CD4-positive, alpha-beta T cell treated with Interleukin-15 for 1 hour (primary cell): ENCODE data around the gene RAP2B.

ENCODE experiments used
- DNase-seq: peaks from one replicate; pipeline ENCODE4 v3.0.0-alpha.2; 2020

The RAP2B gene

DNA sequence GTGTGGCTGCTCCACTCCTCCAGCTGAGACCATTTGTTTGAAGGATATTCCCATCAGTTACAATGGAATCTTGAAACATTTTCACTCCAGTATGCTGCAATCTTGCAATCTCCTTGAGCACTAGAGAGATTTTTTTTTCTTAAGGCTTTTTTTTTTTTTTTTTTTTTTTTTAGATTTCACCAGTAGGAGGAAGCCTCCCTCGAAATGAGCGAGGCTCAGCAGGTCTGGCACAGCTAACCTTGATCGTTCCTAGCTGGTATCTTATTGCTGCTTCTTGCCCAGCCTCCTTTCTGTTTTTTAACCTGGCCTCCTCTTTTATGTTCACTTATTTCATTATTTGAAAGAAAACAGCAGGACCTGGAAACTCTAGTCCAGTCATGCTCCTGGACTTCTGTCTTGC lies 48.1 kb downstream of the RAP2B start:
- peak; percentile 35 for DNase-seq

DNA sequence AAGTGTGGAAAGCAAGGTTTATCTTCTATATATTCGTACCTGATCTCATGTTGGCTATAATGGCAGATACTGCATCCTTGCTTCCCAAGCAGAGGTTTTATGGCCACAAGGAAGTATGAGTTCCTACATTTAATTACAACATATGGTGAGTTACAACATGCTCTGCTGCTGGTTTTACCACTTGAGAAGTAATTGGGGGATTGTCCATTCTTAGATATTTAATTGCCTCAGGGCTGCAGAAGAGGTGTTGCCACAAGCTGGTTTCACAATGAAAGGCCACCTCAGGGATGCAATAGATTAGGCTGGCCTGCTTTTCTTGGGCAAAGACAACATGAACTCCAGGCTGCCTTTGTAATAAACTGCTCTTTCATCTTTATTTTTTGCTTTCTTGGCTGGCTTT lies 48.6 kb downstream of the RAP2B start:
- DNase-seq = no peak

DNA sequence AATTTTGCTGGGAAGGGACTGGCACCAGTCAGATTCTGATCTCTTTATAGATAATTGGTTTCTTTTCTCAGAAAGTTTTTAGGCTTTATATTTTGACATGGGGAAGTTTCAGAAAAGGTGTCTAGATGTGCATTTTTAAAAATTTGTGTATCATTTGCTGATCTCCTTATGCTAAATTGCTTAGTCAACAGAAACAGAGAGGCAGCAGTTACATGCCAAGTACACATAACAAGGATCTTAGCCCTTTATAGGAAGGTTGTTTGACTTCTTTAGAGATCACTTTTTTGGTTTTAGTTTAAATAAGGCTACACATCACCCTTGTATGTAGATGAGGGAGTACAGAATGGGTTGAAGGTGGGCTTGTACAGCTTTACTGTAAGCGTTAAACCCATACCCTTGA lies 53.5 kb downstream of the RAP2B start:
- no peak for DNase-seq

DNA sequence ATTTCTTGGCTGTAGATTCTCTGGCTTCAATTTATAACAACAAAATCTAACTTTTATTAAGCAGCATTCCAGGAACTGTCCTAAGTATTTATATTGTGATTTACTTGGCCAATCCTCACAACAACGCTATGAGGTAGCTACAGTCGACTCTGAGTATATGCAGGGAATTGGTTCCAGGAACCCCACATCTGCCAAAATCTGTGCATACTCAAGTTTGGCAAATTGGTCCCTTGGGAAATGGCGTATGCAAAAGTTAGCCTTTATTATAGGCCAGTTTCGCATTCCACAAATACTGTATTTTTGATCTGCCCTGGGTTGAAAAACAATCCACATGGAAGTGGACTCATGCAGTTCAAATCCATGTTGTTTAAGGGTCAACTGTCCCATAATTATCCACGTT lies 53.9 kb downstream of the RAP2B start:
- DNase-seq = no peak

DNA sequence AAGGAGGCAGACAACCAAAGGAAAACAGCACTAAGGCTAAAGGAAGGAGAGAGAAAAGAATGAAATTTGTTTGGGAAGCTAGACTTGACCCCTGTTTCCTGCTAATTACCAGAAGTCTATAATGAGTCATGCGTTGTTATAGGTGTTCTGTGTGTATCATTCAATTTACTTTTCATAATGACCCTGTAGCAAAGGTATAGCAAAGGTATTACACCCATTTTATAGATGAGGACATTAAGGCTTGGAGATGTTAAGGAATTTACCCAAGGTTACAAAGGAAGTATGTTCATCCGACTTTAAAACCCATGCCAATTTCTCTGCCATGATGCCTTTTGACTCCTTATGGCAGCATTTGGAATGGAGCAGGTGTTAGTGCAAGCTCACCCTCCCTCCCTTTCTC lies 54.9 kb downstream of the RAP2B start:
- no peak for DNase-seq

DNA sequence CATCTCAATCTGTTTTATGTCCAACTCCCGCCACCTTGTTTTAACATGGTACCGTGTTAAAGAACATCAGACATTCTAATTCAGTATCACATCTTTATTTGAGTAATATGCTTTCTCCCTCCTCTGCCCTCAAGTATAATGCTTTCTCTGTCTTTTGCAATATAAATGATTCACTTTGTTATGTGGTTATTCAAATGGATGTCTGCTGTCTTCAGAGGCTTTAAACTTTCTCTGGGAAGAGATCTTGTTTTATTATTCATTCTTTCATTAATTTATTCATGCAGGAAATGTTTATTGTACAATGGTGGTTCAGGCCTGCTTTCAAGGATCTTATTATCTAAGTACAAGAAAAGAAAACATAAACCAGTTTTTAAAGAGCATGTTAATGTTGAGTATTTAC lies 57.1 kb downstream of the RAP2B start:
- no peak for DNase-seq
